ENCODE measurements around the gene SLC44A3. TPM values are rescaled to one million over a fixed set of nuclear protein-coding genes. Genes with fewer than 3 reads are reported as not detected.

SLC44A3 gene
- total RNA-seq, 4 donors from 2014 or later: 4.0 to 6.7 (median 5.4) TPM

- DNase-seq: no peak
- TF ChIP-seq CTCF (IDR thresholded peaks at IDR 0.05) (no peak), POLR2A (IDR thresholded peaks at IDR 0.05) (no peak)
- H3K36me3 ChIP-seq: no peaks in the 10 kb centered on the region
- no peak overlapping the region for H3K4me3 ChIP-seq (replicated peaks in 1 of 3)
- WGBS, 2 donors: 100% methylated on average over 1 of the region's 1 CpG
- H3K27me3 ChIP-seq: no peaks in the 10 kb centered on the region
- H3K9me3 ChIP-seq: no peaks in the 10 kb centered on the region
- peaks cover 19 to 25% of the 10 kb centered on the region in 2 donors for H3K4me1 ChIP-seq
- H3K27ac ChIP-seq: no peak overlapping the region
- intact Hi-C loops (cut with DNase I): no loop called here
These were observed 43.7 kb upstream of the SLC44A3 start for GRCh38 chr1:94776474-94776873.

- intact Hi-C loops (cut with DNase I): no loop called here
- Histone ChIP-seq H3K9me3 (no peaks in the 10 kb centered on the region), H3K27ac (no peak overlapping the region), H3K27me3 (no peaks in the 10 kb centered on the region), H3K4me1 (peaks cover 14 to 20% of the 10 kb centered on the region in 2 donors), H3K4me3 (replicated peaks in 1 of 3) (no peak overlapping the region), H3K36me3 (no peaks in the 10 kb centered on the region)
- no peak for DNase-seq
- TF ChIP-seq POLR2A (IDR thresholded peaks at IDR 0.05): no peak
- no peak for TF ChIP-seq CTCF (IDR thresholded peaks at IDR 0.05)
These were observed 42.9 kb upstream of the SLC44A3 start for GRCh38 chr1:94777281-94777680.

GRCh38 chr1:94778808-94779207 lies 41.3 kb upstream of the SLC44A3 start:
- Histone ChIP-seq H3K9me3 (no peaks in the 10 kb centered on the region), H3K27ac (no peak overlapping the region), H3K4me3 (replicated peaks in 1 of 3) (no peak overlapping the region), H3K27me3 (no peaks in the 10 kb centered on the region), H3K4me1 (peaks cover 2 to 13% of the 10 kb centered on the region in 2 donors), H3K36me3 (no peaks in the 10 kb centered on the region)
- intact Hi-C loops (cut with DNase I): no loop called here
- TF ChIP-seq POLR2A (IDR thresholded peaks at IDR 0.05) (no peak), CTCF (IDR thresholded peaks at IDR 0.05) (no peak)
- DNase-seq: no peak

GRCh38 chr1:94783342-94784189 lies 36.6 kb upstream of the SLC44A3 start:
- H3K27ac ChIP-seq: peak overlapping the region; percentile 45 to 68 (median 47)
- intact Hi-C loops (cut with DNase I): no loop called here
- no peaks in the 10 kb centered on the region for H3K27me3 ChIP-seq
- H3K36me3 ChIP-seq: no peaks in the 10 kb centered on the region
- TF ChIP-seq POLR2A (IDR thresholded peaks at IDR 0.05) (no peak), CTCF (IDR thresholded peaks at IDR 0.05) (no peak)
- peaks cover 0 to 16% of the 10 kb centered on the region in 2 donors for H3K4me1 ChIP-seq
- WGBS, 2 donors: 69 to 76% methylated on average over 12 of the region's 12 CpGs
- DNase-seq: peak; percentile 28 to 30
- no peaks in the 10 kb centered on the region for H3K9me3 ChIP-seq
- H3K4me3 ChIP-seq (replicated peaks in 1 of 3): no peak overlapping the region

- WGBS, 2 donors: 91 to 96% methylated on average over 7 of the region's 7 CpGs
- intact Hi-C loops (cut with DNase I): no loop called here
- no peaks in the 10 kb centered on the region for H3K9me3 ChIP-seq
- H3K36me3 ChIP-seq: no peaks in the 10 kb centered on the region
- no peaks in the 10 kb centered on the region for H3K27me3 ChIP-seq
- no peak for DNase-seq
- no peak overlapping the region for H3K4me3 ChIP-seq (replicated peaks in 1 of 3)
- H3K4me1 ChIP-seq: peaks cover 0 to 11% of the 10 kb centered on the region in 2 donors
- peak overlapping the region; percentile 45 to 68 (median 47) for H3K27ac ChIP-seq
- TF ChIP-seq CTCF (IDR thresholded peaks at IDR 0.05) (no peak), POLR2A (IDR thresholded peaks at IDR 0.05) (no peak)
These were observed 36.0 kb upstream of the SLC44A3 start for GRCh38 chr1:94784190-94784515.
